A549 (cell line): Measurements from ENCODE around the gene HES3. TPM values are rescaled to one million over a fixed set of nuclear protein-coding genes. Genes with fewer than 3 reads are reported as not detected.

Source experiments
- ATAC-seq, 2 experiments: fragments of 200-7000 bp in 1 of 2; fragments of >200 bp in 1 of 2; cut with Nextera tagmentation in 1 of 2; cut with Tn5 transposase in 1 of 2; 3 replicates each; pipeline versions ENCODE4 v1.8.0 to v1.9.1; 2018 to 2020; ENCODE audit warnings: mild to moderate bottlenecking in 1 of 2, moderate library complexity in 1 of 2
- CTCF ChIA-PET: fragments of 300-600 bp; sonication (Branson Sonifier 250); formaldehyde crosslinking; extraction: SDS; loops from one replicate; lab custom pipeline; 2021; ENCODE audit warnings: antibody characterized with exemption, inconsistent platforms; lab: Yijun Ruan, JAX
- POLR2A ChIA-PET: fragments of 350-600 bp; formaldehyde crosslinking; extraction: SDS; loops from one replicate; lab custom pipeline; 2021; ENCODE audit warnings: antibody characterized with exemption, inconsistent platforms; lab: Yijun Ruan, JAX
- DNase-seq, 2 experiments: peaks; one replicate each; pipeline versions ENCODE4 v3.0.0 to v3.0.0-alpha.2; 2011 to 2016; ENCODE audit warnings: low read depth in 1 of 2, low spot score in 1 of 2
- FAIRE-seq: peaks from 2 replicates; lab custom pipeline; 2011; peaks lifted over from hg19 to GRCh38; lab: Jason Lieb, UNC
- H3K27ac ChIP-seq, 2 experiments: fragments of >200 bp; sonication (Bioruptor Twin); formaldehyde crosslinking; 3 replicates each; pipeline ENCODE4 v1.5.1; 2016 to 2017
- H3K4me1 ChIP-seq: fragments of >200 bp; sonication (Bioruptor Twin); formaldehyde crosslinking; 3 replicates; pipeline ENCODE4 v1.6.1; 2016
- H3K4me2 ChIP-seq: fragments of >200 bp; sonication (Bioruptor Twin); formaldehyde crosslinking; 3 replicates; pipeline ENCODE4 v1.6.1; 2016
- H3K4me3 ChIP-seq: fragments of >200 bp; sonication (Bioruptor Twin); formaldehyde crosslinking; 3 replicates; pipeline ENCODE4 v1.5.1; 2016
- H3K9me3 ChIP-seq: fragments of >200 bp; sonication (Bioruptor Twin); formaldehyde crosslinking; 3 replicates; pipeline ENCODE4 v1.6.1; 2016
- BHLHE40 ChIP-seq: IDR thresholded peaks from 2 replicates; pipeline ENCODE4 v1.6.1; 2012; ENCODE audit warnings: low read depth, low read length, inconsistent platforms
- CBX8 ChIP-seq: fragments of 200-600 bp; sonication (generic); IDR thresholded peaks from 2 replicates; pipeline ENCODE4 v1.6.1; 2016
- CEBPB ChIP-seq, 2 experiments: fragments of >200 bp in 1 of 2; sonication (Bioruptor Twin) in 1 of 2; formaldehyde crosslinking in 1 of 2; IDR thresholded peaks; 2 replicates each; pipeline ENCODE4 v1.6.1; 2012 to 2016
- CHD4 ChIP-seq: fragments of 200-600 bp; sonication (generic); IDR thresholded peaks from 2 replicates; pipeline ENCODE4 v1.6.1; 2016; ENCODE audit warnings: antibody characterized with exemption, mild to moderate bottlenecking, borderline replicate concordance
- E2F6 ChIP-seq: IDR thresholded peaks from 2 replicates; pipeline ENCODE4 v1.6.1; 2012; ENCODE audit warnings: low read depth, borderline replicate concordance
- EP300 ChIP-seq, 2 experiments: fragments of >200 bp; sonication (Bioruptor Twin); formaldehyde crosslinking; IDR thresholded peaks; 2 replicates in 1 of 2; 3 replicates in 1 of 2; pipeline ENCODE4 v1.6.1; 2016 to 2017
- ESRRA ChIP-seq: fragments of 150-350 bp; IDR thresholded peaks from 2 replicates; pipeline ENCODE4 v1.6.1; 2014; ENCODE audit warnings: mild to moderate bottlenecking, low read length, borderline replicate concordance
- FOSB ChIP-seq: fragments of 250-450 bp; sonication (Bioruptor Pico); IDR thresholded peaks from 2 replicates; pipeline ENCODE4 v1.5.0; 2020; ENCODE audit warnings: mild to moderate bottlenecking, moderate library complexity
- FOXS1 ChIP-seq: fragments of 250-450 bp; sonication (Bioruptor Pico); IDR thresholded peaks from 2 replicates; pipeline ENCODE4 v1.5.0; 2020; ENCODE audit warnings: mild to moderate bottlenecking, moderate library complexity
- HES2 ChIP-seq: fragments of >200 bp; sonication (Bioruptor Twin); formaldehyde crosslinking; IDR thresholded peaks from 2 replicates; pipeline ENCODE4 v1.6.1; 2016
- HOXB13 ChIP-seq: fragments of 250-450 bp; sonication (Bioruptor Pico); IDR thresholded peaks from 2 replicates; pipeline ENCODE4 v1.5.0; 2020; ENCODE audit warnings: low read depth, mild to moderate bottlenecking, moderate library complexity
- JUN ChIP-seq, 2 experiments: fragments of >200 bp; sonication (Bioruptor Twin); formaldehyde crosslinking; IDR thresholded peaks; 2 replicates in 1 of 2; 3 replicates in 1 of 2; pipeline ENCODE4 v1.6.1; 2016 to 2017
- MAFK ChIP-seq: fragments of 450-650 bp; IDR thresholded peaks from 2 replicates; pipeline ENCODE4 v1.6.1; 2014; ENCODE audit not compliant: partially characterized antibody
- MAZ ChIP-seq: fragments of 150-350 bp; IDR thresholded peaks from 2 replicates; pipeline ENCODE4 v1.6.1; 2014; ENCODE audit warnings: antibody characterized with exemption, low read depth, low read length, borderline replicate concordance
- MYC ChIP-seq: IDR thresholded peaks from 2 replicates; pipeline ENCODE4 v1.6.1; 2012; ENCODE audit warnings: mild to moderate bottlenecking, inconsistent platforms, low read length, improper control_type of control experiment, borderline replicate concordance
- NPAS2 ChIP-seq: fragments of 250-450 bp; sonication (Bioruptor Pico); IDR thresholded peaks from 2 replicates; pipeline ENCODE4 v1.8.0; 2022; ENCODE audit warnings: mild to moderate bottlenecking, moderate library complexity, borderline replicate concordance
- NR3C1 ChIP-seq: fragments of >200 bp; sonication (Bioruptor Twin); formaldehyde crosslinking; IDR thresholded peaks from 3 replicates; pipeline ENCODE4 v1.6.1; 2017
- PBX3 ChIP-seq: IDR thresholded peaks from 2 replicates; pipeline ENCODE4 v1.6.1; 2012
- PHF8 ChIP-seq: fragments of 200-600 bp; sonication (generic); IDR thresholded peaks from 2 replicates; pipeline ENCODE4 v1.6.1; 2016; ENCODE audit warnings: low read depth, mild to moderate bottlenecking, antibody characterized with exemption, moderate library complexity, borderline replicate concordance
- POLR2A ChIP-seq: IDR thresholded peaks from 2 replicates; pipeline ENCODE4 v1.6.1; 2012; ENCODE audit warnings: mild to moderate bottlenecking, low read length
- TP53 ChIP-seq: fragments of 250-450 bp; sonication (Bioruptor Pico); IDR thresholded peaks from 2 replicates; pipeline ENCODE4 v1.5.0; 2021; ENCODE audit warnings: mild to moderate bottlenecking, moderate library complexity
- ZFP36 ChIP-seq: fragments of 450-650 bp; IDR thresholded peaks from 2 replicates; pipeline ENCODE4 v1.6.1; 2014; ENCODE audit warnings: borderline replicate concordance; ENCODE audit not compliant: partially characterized antibody
- WGBS: methylation state at CpG from one replicate; pipeline ENCODE4 v1.1.6; 2017; ENCODE audit errors: missing lambda C conversion rate; 5-methylcytosine and 5-hydroxymethylcytosine counted together
- polyA plus RNA-seq, 4 experiments: library from polyadenylated mRNA; depleted of rRNA in 3 of 4; stranded (reverse); fragments of >200 nt; fragmentation: RNase III in 1 of 4; extraction: RNeasy Plus Mini Kit Qiagen cat#74134 plus additional on column Dnase treatment in 1 of 4; gene quantifications; 2 replicates in 3 of 4; 3 replicates in 1 of 4; pipeline ENCODE4 v1.2.3, GENCODE V29; 2011 to 2017
- TF ChIP-seq, protein P1 (sequence below): fragments of >200 bp; sonication (Bioruptor Twin); formaldehyde crosslinking; IDR thresholded peaks from 3 replicates; pipeline ENCODE4 v1.5.1; 2016
- TF ChIP-seq, protein P2 (sequence below): fragments of >200 bp; sonication (Bioruptor Twin); formaldehyde crosslinking; IDR thresholded peaks from 3 replicates; pipeline ENCODE4 v1.6.1; 2016
- TF ChIP-seq, protein P3 (sequence below): fragments of 200-600 bp; sonication (generic); IDR thresholded peaks from 2 replicates; pipeline ENCODE4 v1.6.1; 2016; ENCODE audit warnings: antibody characterized with exemption, mild to moderate bottlenecking, moderate library complexity

Gene HES3
- polyA plus RNA-seq, 2 of the 4 experiments (the other 2 are of a cell fraction): not detected

GRCh38 chr1:6220236-6220635 is 23.7 kb upstream of the HES3 start:
- POLR2A ChIA-PET: no interaction called here
- peaks cover 8% of the 10 kb centered on the region; the same call in 2 of the 3 replicates for H3K4me1 ChIP-seq
- no peak overlapping the region for H3K27ac ChIP-seq
- no peak overlapping the region for H3K4me3 ChIP-seq
- DNase-seq (no peak), FAIRE-seq (no peak), ATAC-seq (no peak; a peak in 1 of 6 replicates)
- H3K4me2 ChIP-seq: no peak overlapping the region
- TF ChIP-seq HES2: no peak
- no peak for TF ChIP-seq CBX8
- TF ChIP-seq NR3C1: no peak
- no peak for TF ChIP-seq E2F6
- no peak for TF ChIP-seq NPAS2
- CTCF ChIA-PET: interaction anchor here (0.7 to 2.0 kb wide), 5 partner anchors 12 to 167 kb away, joined by 3 to 6 read pairs (median 4); partner anchors contain the start of gene RNF207
- no peaks in the 10 kb centered on the region for H3K9me3 ChIP-seq
- 76% methylated on average over 8 of the region's 8 CpGs for WGBS

DNA sequence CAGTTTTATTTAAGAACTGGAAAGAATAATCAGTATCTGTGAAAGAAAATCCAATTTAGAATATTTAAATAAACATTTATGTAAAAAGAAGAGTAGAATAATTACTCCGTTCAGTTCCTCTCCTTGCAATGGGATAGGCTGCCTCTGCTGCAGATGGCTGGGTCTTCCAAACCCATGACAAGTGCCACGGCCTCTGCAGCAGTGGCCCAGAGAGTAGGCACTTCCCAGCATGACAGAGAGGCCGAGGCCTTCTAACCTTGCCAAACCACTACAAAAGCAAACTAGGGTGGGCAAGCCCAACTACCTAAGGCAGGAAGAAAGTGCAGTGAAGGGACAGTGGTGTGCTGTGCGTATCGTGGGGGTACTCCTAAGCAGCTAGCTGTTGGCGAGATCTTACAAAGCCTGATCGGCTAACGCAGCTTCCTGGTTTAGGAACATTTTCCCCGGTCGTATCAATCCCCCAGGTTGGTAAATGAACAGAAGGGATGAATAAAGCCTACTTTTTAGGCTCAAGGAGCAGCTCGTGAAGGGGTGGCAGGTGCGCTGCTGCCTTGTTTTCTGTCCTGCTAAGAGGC is 22.7 kb upstream of the HES3 start:
- H3K27ac ChIP-seq: no peak overlapping the region
- FAIRE-seq (no peak), DNase-seq (no peak), ATAC-seq (no peak)
- peaks cover 8% of the 10 kb centered on the region; the same call in 2 of the 3 replicates for H3K4me1 ChIP-seq
- CTCF ChIA-PET: interaction anchor here (1.0 to 2.0 kb wide), 4 partner anchors 11 to 168 kb away, joined by 3 to 6 read pairs (median 5); partner anchors contain the start of gene RNF207
- no peak for TF ChIP-seq MYC
- no peak for TF ChIP-seq EP300 (IDR thresholded peaks at IDR 0.05)
- TF ChIP-seq PBX3: no peak
- TF ChIP-seq, protein P1, sequence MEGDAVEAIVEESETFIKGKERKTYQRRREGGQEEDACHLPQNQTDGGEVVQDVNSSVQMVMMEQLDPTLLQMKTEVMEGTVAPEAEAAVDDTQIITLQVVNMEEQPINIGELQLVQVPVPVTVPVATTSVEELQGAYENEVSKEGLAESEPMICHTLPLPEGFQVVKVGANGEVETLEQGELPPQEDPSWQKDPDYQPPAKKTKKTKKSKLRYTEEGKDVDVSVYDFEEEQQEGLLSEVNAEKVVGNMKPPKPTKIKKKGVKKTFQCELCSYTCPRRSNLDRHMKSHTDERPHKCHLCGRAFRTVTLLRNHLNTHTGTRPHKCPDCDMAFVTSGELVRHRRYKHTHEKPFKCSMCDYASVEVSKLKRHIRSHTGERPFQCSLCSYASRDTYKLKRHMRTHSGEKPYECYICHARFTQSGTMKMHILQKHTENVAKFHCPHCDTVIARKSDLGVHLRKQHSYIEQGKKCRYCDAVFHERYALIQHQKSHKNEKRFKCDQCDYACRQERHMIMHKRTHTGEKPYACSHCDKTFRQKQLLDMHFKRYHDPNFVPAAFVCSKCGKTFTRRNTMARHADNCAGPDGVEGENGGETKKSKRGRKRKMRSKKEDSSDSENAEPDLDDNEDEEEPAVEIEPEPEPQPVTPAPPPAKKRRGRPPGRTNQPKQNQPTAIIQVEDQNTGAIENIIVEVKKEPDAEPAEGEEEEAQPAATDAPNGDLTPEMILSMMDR: no peak
- no peak for TF ChIP-seq MAZ
- TF ChIP-seq CHD4: no peak
- no peak for TF ChIP-seq TP53 (CRISPR knock-in tag)
- TF ChIP-seq HOXB13 (CRISPR knock-in tag): no peak
- no peak for TF ChIP-seq FOXS1
- no peak overlapping the region for H3K4me3 ChIP-seq
- 95% methylated on average over 12 of the region's 12 CpGs for WGBS
- POLR2A ChIA-PET: no interaction called here
- H3K9me3 ChIP-seq: no peaks in the 10 kb centered on the region
- H3K4me2 ChIP-seq: no peak overlapping the region

- no peak for FAIRE-seq
- ATAC-seq: peak in 1 of 2 experiments; percentile 19; a peak in 3 of 6 replicates
- CTCF ChIA-PET: interaction anchor here (1.1 to 1.2 kb wide), 2 partner anchors 10 to 18 kb away, joined by 3 to 5 read pairs; no protein-coding TSS in a partner anchor
- Histone ChIP-seq H3K27ac (no peak overlapping the region), H3K9me3 (no peaks in the 10 kb centered on the region), H3K4me1 (peaks cover 8% of the 10 kb centered on the region; the same call in 2 of the 3 replicates), H3K4me2 (no peak overlapping the region), H3K4me3 (no peak overlapping the region)
- POLR2A ChIA-PET: interaction anchor here (0.9 kb wide), 1 partner anchor 16 kb away, joined by 3 read pairs; no protein-coding TSS in a partner anchor
- TF ChIP-seq CBX8 (no peak), NR3C1 (no peak), BHLHE40 (no peak), ZFP36 (no peak), JUN (IDR thresholded peaks at IDR 0.05) (no peak), FOSB (CRISPR knock-in tag) (no peak), MAFK (no peak), CEBPB (IDR thresholded peaks at IDR 0.05) (no peak), NPAS2 (no peak), CHD4 (no peak), PHF8 (no peak), ESRRA (no peak), FOXS1 (no peak), POLR2A (no peak)
- TF ChIP-seq, protein P2, sequence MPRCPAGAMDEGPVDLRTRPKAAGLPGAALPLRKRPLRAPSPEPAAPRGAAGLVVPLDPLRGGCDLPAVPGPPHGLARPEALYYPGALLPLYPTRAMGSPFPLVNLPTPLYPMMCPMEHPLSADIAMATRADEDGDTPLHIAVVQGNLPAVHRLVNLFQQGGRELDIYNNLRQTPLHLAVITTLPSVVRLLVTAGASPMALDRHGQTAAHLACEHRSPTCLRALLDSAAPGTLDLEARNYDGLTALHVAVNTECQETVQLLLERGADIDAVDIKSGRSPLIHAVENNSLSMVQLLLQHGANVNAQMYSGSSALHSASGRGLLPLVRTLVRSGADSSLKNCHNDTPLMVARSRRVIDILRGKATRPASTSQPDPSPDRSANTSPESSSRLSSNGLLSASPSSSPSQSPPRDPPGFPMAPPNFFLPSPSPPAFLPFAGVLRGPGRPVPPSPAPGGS: no peak
- TF ChIP-seq, protein P3, sequence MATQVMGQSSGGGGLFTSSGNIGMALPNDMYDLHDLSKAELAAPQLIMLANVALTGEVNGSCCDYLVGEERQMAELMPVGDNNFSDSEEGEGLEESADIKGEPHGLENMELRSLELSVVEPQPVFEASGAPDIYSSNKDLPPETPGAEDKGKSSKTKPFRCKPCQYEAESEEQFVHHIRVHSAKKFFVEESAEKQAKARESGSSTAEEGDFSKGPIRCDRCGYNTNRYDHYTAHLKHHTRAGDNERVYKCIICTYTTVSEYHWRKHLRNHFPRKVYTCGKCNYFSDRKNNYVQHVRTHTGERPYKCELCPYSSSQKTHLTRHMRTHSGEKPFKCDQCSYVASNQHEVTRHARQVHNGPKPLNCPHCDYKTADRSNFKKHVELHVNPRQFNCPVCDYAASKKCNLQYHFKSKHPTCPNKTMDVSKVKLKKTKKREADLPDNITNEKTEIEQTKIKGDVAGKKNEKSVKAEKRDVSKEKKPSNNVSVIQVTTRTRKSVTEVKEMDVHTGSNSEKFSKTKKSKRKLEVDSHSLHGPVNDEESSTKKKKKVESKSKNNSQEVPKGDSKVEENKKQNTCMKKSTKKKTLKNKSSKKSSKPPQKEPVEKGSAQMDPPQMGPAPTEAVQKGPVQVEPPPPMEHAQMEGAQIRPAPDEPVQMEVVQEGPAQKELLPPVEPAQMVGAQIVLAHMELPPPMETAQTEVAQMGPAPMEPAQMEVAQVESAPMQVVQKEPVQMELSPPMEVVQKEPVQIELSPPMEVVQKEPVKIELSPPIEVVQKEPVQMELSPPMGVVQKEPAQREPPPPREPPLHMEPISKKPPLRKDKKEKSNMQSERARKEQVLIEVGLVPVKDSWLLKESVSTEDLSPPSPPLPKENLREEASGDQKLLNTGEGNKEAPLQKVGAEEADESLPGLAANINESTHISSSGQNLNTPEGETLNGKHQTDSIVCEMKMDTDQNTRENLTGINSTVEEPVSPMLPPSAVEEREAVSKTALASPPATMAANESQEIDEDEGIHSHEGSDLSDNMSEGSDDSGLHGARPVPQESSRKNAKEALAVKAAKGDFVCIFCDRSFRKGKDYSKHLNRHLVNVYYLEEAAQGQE: no peak
- no peak for DNase-seq
- WGBS: 85% methylated on average over 6 of the region's 6 CpGs
Observed at GRCh38 chr1:6222636-6223035, 21.3 kb upstream of the HES3 start.
